GM18499 (cell line): Measurements from ENCODE around the gene TSPAN9.

ENCODE experiments used
- ATAC-seq: cut with Tn5 transposase; IDR thresholded peaks from one replicate; pipeline ENCODE4 v1.9.1; 2021; ENCODE audit warnings: moderate number of reproducible peaks; ENCODE audit not compliant: insufficient read depth, unreplicated experiment

Gene TSPAN9

GRCh38 chr12:3302401-3303041, 225.3 kb downstream of the TSPAN9 start:
- ATAC-seq: no peak

- ATAC-seq: no peak
Observed at GRCh38 chr12:3303410-3304136, 226.4 kb downstream of the TSPAN9 start.

- ATAC-seq: no peak
Observed at GRCh38 chr12:3304436-3305165, 227.4 kb downstream of the TSPAN9 start.

GRCh38 chr12:3305464-3305863, 228.3 kb downstream of the TSPAN9 start:
- no peak for ATAC-seq

- no peak for ATAC-seq
Observed at GRCh38 chr12:3305904-3306619, 228.9 kb downstream of the TSPAN9 start.

GRCh38 chr12:3307389-3307788, 230.2 kb downstream of the TSPAN9 start:
- ATAC-seq: no peak

- ATAC-seq: no peak
Observed at GRCh38 chr12:3308063-3308462, 230.9 kb downstream of the TSPAN9 start.

- ATAC-seq: no peak
Observed at GRCh38 chr12:3308609-3309008, 231.4 kb downstream of the TSPAN9 start.

- no peak for ATAC-seq
Observed at GRCh38 chr12:3309805-3310204, 232.6 kb downstream of the TSPAN9 start.

GRCh38 chr12:3310271-3311026, 233.3 kb downstream of the TSPAN9 start:
- ATAC-seq: no peak

GRCh38 chr12:3311027-3311402, 233.8 kb downstream of the TSPAN9 start:
- no peak for ATAC-seq

- no peak for ATAC-seq
Observed at GRCh38 chr12:3311491-3312103, 234.4 kb downstream of the TSPAN9 start.

GRCh38 chr12:3313066-3313465, 235.9 kb downstream of the TSPAN9 start:
- ATAC-seq: no peak

GRCh38 chr12:3313675-3314663, 236.8 kb downstream of the TSPAN9 start:
- no peak for ATAC-seq

GRCh38 chr12:3315201-3315661, 238.1 kb downstream of the TSPAN9 start:
- ATAC-seq: no peak

- ATAC-seq: no peak
Observed at GRCh38 chr12:3316776-3317480, 239.7 kb downstream of the TSPAN9 start.

- no peak for ATAC-seq
Observed at GRCh38 chr12:3317481-3317815, 240.3 kb downstream of the TSPAN9 start.
